Measurements from ENCODE around the gene ADGRL3.
"Not testable (repeated sequence)": the region's sequence is repeated elsewhere in the genome, so short reads cannot be mapped to it uniquely, and the experiment has no call there.

The ADGRL3 gene

DNA sequence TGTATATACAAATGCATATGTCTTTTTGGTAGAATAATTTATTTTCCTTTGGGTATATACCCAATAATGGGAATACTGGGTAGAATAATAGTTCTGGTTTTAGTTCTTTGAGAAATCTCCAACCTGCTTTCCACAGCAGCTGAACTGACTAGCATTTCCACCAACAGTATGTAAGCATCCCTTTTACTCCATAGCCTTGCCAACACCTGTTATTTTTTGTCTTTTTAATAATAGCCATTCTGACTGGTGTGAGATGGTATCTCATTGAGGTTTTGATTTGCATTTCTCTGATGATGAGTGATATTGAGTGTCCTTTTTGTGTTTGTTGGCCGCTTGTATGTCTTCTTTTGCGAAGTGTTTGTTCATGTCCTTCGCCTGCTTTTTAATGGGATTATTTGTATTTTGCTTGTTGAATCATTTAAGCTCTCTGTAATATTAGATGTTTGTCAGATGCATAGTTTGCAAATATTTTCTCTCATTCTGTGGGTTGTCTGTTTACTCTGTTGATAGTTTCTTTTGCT, 309.7 kb downstream of the ADGRL3 start:
- not testable (repeated sequence) for DNase-seq

DNA sequence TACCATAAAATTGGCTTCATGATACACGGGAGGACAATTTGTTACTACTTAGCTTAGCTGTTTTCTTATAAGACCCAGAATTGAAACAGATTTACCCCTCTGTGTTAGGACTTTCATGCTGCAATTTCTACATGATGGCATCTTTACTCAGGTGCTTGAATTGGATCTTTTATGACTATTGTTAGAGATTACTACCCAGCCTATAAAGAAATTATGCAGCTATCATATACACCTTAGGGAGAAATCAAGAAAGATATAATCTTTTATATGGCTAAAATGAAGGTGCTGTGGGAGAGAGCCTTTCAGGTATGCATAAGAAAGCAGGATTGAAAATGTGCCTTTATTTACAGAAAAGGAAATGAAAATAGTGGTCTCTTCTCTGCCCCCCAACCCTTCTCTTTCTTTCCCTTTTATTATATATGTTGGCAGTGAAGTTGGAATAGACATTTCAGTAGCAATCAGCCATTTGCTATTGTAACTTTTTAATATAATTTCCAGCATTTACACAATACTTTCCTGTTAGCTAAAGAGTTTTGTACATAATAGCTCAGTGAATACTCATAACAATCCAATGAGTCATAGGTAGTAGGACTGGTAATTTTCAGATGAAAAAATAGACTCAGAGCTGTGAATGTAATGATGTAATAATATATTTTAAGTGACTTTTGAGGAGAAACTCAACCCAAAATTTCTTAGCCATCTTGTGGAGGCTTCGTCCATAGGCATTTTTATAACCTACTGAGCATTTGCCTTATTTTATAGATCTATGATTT, 311.8 kb downstream of the ADGRL3 start:
- DNase-seq = no peak

DNA sequence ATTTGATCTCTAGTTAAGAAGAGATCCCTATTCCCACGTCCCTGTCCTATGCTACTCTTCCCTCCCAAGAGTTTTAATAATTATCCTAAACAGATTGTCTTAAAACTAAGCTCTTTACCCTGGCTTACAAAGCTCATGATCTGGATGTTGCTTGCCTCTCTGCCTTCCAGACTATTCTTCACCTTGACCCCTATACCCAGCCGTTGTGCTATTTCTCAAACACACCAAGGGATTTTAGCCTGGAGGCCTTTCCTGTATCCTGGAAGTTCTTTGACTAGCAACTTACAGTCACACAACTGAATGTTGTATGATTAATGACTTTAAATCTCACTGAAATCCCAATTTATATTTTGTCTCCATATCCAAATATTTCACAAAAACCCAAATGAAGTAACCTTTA, 314.9 kb downstream of the ADGRL3 start:
- no peak for DNase-seq

DNA sequence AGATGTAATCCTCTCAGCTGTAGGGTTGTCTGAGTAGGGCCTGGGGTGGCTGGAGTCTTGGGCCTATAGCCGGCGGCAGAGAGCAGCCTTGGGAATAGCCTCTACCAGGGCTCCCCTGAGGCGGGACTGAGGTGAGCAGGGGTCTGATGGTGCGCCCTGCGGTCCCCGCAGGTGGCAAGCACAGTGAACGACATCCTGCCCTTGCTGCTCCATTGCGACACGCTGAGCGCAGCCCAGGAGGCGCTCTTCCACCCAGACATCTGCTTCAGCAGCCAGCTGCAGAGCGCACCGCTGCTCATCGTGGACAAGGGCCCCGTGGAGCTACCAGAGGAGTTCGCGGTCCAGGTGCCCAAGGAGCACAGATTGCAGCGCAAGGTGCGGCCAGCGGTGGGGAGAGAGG, 317.0 kb downstream of the ADGRL3 start:
- DNase-seq = no peak

DNA sequence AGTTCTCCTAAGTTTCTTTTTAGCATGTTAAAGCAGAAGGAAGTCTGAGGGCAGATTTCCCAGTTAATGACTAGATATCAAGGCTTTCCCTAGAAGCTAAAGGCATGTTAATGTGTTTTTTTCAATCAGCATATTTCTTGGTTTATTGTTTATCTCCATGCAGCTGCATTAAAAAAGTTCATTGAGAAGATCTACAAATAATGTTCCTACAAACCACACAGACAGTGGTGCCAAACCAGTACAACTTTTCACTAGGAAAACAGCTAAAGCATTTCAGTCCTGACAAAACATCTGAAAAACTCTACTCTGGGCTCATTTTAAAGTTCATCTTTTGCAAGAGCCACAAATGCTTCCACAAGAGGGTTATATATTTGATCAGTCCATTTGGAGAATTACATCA, 320.0 kb downstream of the ADGRL3 start:
- no peak for DNase-seq

DNA sequence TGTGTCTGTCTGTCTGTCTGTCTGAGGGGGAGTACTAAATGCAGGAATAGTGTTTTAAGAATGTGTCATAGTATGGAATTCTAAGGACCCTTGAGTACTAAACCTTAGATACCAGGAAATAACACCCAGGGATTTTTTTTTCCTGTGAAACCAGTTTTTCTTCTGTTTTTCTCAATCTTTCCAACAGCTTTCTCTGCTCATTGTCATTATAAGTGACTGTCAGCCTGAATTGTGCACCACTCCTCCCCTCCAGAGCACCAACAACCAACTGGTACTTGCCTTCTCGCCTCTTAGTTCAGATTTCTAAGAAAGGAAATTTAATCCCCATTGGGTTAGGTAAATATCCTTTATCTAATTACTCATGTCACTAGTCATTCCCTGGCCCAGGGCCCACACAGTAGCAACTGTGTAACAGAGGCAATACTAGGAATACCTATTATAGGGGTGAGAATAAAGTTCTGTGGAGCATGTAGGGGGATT, 320.6 kb downstream of the ADGRL3 start:
- no peak for DNase-seq

DNA sequence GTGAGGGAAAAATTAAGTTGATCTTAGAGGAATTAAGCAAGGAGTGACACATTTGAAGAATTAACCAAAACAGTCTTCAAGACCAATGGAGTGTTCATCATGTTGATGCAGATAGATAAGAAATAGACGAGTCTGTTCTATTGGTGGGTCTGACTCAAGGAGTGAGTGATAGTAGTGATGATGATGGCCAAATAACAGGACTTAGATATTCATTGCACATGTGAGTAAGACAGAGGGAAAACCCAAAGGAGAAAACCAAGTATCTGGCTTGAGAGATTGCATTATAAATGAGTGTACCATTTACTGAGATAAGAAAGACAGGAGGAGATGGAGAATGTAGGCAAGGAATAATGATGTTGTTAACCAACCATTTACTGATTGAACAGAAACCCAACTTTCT, 321.3 kb downstream of the ADGRL3 start:
- no peak for DNase-seq

DNA sequence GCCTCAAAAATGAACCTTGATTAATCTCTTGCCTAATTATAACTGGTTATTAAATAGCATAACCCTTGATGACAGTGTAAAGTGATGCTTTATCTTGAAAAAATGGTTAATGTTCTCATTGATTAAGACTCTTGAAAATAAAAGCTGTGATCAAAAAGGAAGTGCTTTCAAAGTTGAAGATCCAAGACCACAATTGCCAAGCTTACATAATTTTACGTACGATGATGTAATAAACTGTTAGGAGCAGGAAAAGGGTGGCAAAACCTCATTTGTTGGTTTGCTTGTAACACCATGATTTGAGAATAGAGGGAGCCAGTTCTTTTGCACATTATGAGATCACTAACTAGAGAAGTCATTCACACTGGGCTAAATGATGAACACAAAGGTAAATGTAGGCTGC, 322.2 kb downstream of the ADGRL3 start:
- no peak for DNase-seq

DNA sequence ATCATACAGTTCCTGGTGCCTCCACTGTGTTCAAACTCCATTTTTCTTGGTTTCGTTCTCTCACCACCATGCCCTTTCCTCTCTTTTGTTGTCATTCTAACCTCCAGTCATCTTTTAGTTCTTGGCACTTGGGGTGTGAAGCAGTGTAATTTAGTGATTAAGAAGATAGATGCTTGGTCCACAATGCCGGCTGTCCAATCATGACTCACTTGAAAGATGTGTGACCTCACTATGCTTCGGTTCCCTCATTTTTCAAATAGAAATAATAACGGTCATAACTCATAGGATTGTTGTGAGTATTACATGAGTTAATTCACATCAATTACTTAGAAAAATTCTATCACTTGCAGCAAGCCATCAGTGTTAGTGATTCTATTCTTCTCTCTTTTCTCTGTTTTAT, 327.8 kb downstream of the ADGRL3 start:
- DNase-seq = no peak

DNA sequence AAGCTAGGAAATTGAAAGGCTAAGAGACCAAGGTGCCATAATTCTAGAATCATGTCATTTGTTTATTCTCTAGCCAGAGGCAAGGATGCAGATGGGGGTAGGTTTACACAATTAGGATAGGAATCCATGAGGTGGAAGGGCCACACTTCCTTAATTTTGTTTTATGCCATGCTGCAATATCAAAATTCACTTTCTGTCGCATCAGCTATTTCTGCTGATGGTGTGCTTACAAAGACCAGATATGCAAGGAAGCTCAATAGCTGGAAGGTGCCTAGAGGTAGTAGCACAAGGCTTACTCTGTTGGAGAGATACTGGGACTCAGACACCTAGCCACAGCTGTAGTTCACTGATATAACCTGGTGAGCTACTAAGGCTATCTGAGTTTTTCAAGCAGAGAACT, 328.5 kb downstream of the ADGRL3 start:
- DNase-seq = no peak

DNA sequence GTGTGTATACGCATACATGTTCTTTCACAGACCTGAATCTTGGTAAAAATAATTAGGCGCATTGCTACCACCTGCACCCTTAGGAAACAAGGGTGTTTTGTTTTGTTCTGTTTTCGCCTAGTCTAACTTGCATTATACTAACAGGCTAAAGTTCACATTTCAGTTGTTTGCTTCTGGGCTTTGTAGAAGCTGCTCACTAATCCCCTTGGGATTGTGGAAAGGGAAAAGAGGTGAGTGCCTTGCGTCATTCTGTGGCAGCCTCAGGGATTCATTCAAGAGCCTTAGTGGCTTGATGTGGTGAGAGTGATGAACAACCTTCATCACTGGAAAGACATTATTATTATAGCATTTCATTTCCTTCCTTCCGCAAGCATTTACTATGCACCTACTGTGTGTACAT, 331.1 kb downstream of the ADGRL3 start:
- no peak for DNase-seq

DNA sequence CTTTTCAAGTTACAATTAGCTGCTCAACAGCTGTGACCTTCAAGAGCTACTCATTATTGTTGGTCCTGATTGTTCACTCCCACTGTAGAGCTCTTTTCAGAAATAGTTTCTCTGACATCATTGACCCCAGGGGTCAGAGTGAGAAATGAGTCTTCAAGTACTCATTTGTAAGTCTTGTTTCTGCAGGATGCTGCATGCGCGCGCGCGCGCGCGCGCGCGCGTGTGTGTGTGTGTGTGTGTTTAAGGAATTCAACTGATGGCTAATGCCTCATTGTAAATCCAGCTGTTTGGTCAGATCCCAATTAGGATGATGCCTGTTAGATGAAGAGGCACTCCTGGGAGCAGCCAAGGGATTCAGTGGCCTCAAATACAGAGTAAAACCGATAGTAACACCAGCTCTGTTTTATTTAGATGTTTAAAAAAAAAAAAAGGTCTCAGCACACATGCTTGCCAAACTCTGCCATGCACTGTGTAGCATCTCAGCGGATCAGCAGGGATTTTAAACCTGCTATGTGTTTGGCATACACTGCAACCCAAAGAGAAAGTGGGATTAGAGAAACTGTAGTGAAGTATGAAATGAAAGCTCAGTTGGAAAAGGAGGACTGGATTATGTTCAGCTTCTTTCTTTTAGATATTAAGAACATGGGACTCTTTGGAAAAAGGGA, 332.3 kb downstream of the ADGRL3 start:
- no peak for DNase-seq

DNA sequence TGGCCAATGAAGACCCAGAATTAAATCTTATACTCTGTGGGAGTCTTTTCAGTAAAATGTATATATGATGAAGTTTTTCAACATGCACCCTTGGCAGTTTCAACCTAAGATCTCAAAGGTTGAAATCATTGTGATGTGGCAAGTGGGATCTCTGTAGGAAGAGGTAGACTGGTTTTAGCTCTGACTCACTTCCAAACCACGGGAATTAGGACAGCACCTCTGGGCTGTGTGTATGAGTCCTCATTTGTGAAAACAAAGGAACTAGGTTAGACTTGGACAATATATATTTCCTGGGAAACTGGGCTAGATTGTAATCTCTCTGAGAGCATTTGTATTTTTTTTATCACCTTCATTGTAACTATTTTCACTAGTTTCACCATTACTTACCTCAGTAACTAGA, 333.0 kb downstream of the ADGRL3 start:
- DNase-seq = no peak

DNA sequence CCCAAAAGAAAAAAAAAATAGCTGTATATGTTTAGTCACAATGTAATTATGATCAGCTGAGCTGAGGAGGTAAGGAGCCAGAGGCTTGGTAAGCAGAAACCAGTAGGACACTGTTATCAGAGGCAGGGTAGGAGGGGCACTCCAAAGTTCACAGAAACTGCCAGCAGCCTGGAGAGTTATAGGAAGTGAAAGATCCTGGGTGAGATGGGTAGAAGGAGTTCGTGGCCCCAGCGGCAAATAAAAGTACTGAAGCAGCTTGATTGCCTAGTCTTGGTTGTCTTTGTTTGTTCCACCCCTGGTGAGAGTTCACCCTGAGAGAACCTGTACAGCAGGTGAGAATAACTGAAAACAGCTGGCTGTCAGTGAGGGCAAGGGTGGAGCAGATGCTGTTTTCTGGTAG, 340.8 kb downstream of the ADGRL3 start:
- DNase-seq = no peak

DNA sequence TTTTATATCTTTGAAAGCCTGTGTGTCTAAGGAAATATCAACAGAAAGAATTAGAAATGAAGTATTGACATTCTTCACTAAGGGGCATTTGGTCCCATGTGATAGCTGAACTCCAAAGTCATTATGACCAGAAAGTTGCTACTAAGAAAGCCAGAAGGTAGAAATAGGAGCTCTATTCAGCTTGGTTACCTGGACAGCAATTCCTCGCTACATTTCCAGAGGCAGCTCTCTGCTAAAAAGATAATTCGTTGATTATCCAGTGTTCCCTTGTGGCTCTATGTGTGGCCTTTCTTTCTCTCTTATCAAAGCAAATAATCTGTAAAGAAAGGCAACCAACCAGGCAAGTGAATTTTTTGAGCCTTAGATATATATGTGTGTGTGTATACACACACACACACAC, 341.3 kb downstream of the ADGRL3 start:
- DNase-seq = no peak

DNA sequence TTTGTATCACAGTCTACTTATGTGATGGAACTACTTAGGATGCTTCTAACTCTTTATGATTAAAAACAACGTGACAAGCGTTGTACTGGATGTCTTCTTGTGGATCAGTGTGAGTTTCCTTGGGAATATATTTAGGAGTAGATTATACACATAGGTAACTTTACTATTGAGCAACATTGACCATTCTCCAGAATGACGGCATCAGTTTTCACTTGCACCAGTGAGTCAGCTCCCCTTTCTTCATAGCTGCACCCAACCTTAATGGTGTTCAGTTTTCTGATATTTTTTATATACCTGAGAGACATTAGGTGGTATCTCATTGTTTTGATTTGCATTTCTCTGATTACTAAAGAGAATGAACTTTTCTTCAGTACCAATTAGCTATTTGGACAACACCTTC, 343.9 kb downstream of the ADGRL3 start:
- DNase-seq = no peak

DNA sequence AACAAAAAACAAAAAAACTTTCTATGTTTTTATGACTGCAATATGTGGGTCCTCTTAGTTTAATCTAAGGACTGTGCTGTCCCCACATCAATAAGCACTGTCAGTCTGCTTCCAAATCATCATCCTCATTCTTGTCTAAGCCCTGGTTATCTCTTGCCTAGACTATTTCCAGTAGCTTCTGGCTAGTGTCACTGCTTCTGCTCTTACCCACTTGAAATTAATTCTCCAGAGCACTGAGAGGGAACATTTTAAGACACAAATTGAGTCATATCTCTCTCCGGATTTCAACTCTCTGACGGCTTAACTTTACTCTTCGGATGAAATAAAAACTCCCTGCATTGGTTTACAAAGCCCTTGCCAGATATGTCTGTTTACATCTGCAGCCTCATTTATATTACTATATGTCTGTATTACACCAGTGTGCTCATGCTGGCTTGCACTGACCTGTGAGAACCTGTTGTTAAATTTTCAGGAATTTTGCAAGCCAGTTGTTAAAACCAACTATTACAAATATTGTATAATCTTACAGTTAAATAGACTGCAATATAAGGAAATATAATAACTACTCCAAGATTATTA, 345.9 kb downstream of the ADGRL3 start:
- DNase-seq = no peak

DNA sequence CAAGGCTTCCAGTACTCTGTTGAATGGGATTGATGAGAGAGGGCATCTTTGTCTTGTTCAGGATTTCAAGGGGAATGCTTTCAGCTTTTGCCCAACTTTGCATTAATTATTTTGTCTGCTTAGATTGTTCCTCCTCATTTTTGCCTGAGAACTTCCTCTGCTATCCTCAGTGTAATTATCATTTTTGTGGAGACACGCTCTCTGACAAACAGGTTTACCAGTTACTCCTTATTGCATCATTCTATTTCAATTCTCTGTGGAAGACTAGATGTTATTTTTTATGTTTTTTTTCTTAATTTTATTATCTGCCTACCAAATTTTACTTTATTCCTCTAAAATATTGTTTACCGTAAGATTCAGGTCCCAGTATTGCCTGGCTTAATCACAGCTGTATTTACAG, 349.2 kb downstream of the ADGRL3 start:
- DNase-seq = no peak

DNA sequence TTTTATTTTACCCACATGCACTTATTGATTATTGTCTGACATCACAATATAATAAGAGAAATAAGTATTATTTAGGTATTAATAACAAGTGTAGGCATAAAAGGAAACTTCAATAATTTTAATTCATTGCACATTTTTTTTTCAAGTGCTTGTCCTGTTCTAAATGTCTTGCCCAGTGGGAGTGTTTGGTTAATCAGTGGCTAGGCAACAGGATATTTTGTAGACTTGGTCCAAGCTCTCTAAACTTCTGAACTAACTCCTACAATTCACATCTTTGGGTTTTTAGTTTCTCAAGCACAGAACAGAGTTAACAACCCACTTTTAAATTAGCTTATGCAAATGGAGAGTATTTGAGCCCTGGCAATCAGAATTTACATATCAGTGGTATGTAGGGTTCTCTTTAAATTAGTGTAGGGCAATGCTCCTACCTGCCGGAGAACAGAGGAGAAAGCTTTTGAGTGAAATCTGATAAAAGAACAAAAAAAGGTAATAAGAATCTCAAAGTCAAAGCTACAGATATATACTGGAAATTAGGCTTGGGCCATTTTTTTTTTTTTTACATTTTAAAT, 353.5 kb downstream of the ADGRL3 start:
- DNase-seq = no peak

DNA sequence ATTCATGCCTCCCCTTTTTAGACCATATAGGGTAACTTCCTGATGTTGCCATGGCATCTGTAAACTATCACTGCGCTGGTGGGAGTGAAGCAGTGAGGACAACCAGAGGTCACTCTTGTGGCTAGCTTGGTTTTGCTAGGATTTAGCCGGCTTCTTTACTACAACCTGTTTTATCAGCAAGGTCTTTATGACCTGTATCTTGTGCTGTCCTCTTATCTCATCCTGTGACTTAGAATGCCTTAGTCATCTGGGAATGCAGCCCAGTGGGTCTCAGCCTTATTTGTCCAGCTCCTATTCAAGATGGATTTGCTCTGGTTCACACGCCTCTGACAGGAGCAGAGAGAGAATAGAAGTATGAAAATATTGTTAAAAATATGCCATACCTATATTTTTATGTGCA, 355.7 kb downstream of the ADGRL3 start:
- no peak for DNase-seq

DNA sequence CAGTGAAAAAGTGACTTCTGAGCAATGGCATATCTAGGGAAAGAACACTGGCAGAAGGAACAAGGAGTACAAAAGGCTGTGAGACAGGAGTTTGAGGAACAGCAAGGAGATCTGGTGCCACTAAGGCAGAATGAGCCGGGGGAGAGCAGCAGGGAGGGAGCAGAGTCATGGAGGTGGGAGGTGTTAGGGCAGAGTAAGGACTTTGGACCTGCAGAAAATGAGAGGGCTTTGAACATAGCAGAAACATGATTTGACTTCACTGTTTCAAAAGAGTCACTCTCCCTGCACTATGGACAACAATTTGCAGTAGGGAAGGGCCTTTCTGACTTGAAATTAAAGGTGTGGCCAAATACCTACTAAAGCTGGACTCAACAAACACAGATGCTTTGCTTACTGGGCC, 356.2 kb downstream of the ADGRL3 start:
- no peak for DNase-seq

DNA sequence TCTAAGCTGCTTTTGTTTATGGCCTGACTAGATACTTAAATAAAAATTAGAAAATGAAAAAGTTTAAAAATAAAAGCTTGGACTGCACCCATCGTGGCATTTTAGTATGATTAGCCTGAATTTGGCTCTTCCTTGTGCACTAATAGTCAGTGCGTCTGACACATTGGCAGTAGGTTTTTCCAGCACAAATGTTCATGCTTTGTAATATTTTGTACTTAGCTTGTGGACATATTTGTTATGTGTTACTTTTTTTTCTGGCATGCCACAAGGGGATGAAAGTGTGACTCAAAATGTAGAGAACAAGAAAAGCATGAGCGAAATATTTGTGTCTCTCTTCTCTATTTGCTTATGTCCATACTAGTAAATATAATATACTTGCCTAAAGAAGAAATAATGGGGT, 359.3 kb downstream of the ADGRL3 start:
- DNase-seq = no peak

DNA sequence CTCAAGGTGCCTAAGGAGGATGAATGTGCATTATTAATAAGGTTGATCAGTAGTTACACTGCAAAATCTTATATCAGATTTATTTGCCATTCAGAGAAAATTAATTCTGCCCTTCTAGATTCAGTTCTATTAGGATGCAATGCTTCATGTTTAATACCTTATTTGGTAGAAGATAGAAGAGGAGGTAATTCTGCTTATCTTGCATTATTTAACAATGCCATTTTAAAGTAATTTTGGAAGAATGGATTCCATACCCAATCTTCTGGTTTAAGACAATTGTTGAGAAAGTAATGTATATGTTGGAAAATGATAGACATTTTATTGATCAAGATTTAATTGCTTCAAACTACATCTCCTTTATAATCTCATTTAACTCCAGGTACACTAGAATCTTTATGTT, 360.9 kb downstream of the ADGRL3 start:
- no peak for DNase-seq
